ENCODE measurements around the gene NETO2. TPM values are rescaled to one million over a fixed set of nuclear protein-coding genes. Genes with fewer than 3 reads are reported as not detected.

The NETO2 gene
- total RNA-seq, 1 donor from 2014 or later: 18.7 TPM

- no peaks in the 10 kb centered on the region for H3K36me3 ChIP-seq
- no peak overlapping the region for H3K27ac ChIP-seq
- no peaks in the 10 kb centered on the region for H3K9me3 ChIP-seq
- no peak for TF ChIP-seq CTCF (IDR thresholded peaks at IDR 0.05)
- ATAC-seq (no peak), DNase-seq (no peak)
- intact Hi-C loops (cut with DNase I): no loop called here
- no peak overlapping the region for H3K4me3 ChIP-seq
- no peaks in the 10 kb centered on the region for H3K4me1 ChIP-seq
- no peaks in the 10 kb centered on the region for H3K27me3 ChIP-seq (ENCODE audit: low read depth)
Measured at GRCh38 chr16:47028767-47029377, 114.9 kb downstream of the NETO2 start.

Other genes with a start within 250 kb of the NETO2 start
- 53.1 TPM for gene DNAJA2, start 170.3 kb downstream of the NETO2 start, total RNA-seq

Data from lower lobe of right lung (tissue), 2 donors.